Mesothelial cell of epicardium (in vitro differentiated cells): ENCODE data around the gene TSHZ1. TPM values are rescaled to one million over a fixed set of nuclear protein-coding genes. Genes with fewer than 3 reads are reported as not detected.

Source experiments
- DNase-seq, 2 experiments: peaks; one replicate each; pipeline ENCODE4 v3.0.0; 2021; ENCODE audit warnings: low spot score in 2 of 2; ENCODE audit not compliant: unreplicated experiment in 2 of 2
- H3K27ac Mint-ChIP-seq: 2 replicates; pipeline ENCODE4 v1.8.0; 2021; ENCODE audit warnings: mixed read lengths
- H3K27me3 Mint-ChIP-seq: 2 replicates; pipeline ENCODE4 v1.8.0; 2021; ENCODE audit warnings: low read depth, mixed read lengths
- H3K36me3 Mint-ChIP-seq: 2 replicates; pipeline ENCODE4 v1.8.0; 2021; ENCODE audit warnings: mixed read lengths
- H3K4me1 Mint-ChIP-seq: 2 replicates; pipeline ENCODE4 v1.8.0; 2021; ENCODE audit warnings: mixed read lengths
- H3K4me3 Mint-ChIP-seq: 2 replicates; pipeline ENCODE4 v1.8.0; 2021; ENCODE audit warnings: mild to moderate bottlenecking, moderate library complexity, mixed read lengths
- H3K9me3 Mint-ChIP-seq: 2 replicates; pipeline ENCODE4 v1.8.0; 2021; ENCODE audit warnings: mixed read lengths
- CTCF ChIP-seq: fragments of 200-600 bp; sonication (generic); IDR thresholded peaks from one replicate; pipeline ENCODE4 v1.5.0; 2021; ENCODE audit warnings: antibody characterized with exemption; ENCODE audit not compliant: unreplicated experiment
- total RNA-seq: library from RNA; stranded (reverse); gene quantifications from 3 replicates; pipeline ENCODE4 v1.2.1, GENCODE V29; 2021

TSHZ1 gene
- total RNA-seq, result 48.6 to 50.6 TPM (median 50.0 TPM) in 3 replicates

- no peak for TF ChIP-seq CTCF
- H3K9me3 Mint-ChIP-seq, result no peaks in the 10 kb centered on the region
- H3K4me3 Mint-ChIP-seq, result peak within 1 kb of the TSS; percentile 97
- H3K36me3 Mint-ChIP-seq, result no peaks in the 10 kb centered on the region
- peaks cover 1% of the 10 kb centered on the region for H3K27me3 Mint-ChIP-seq
- peak within 1 kb of the TSS; percentile 98 for H3K27ac Mint-ChIP-seq
- DNase-seq, result no peak
- peaks cover 69% of the 10 kb centered on the region for H3K4me1 Mint-ChIP-seq
Observed at GRCh38 chr18:75210274-75211001, at the start of gene TSHZ1. Gene TSHZ1 (plus strand): TSS chr18:75210797. CDS start chr18:75211877, 1,080 bp downstream.

GRCh38 chr18:75161256-75162028 lies 49.2 kb upstream of the TSHZ1 start:
- Mint-ChIP-seq H3K27me3 (peaks cover 11% of the 10 kb centered on the region), H3K36me3 (no peaks in the 10 kb centered on the region), H3K4me1 (no peaks in the 10 kb centered on the region), H3K4me3 (no peak overlapping the region), H3K9me3 (no peaks in the 10 kb centered on the region), H3K27ac (no peak overlapping the region)
- DNase-seq, result no peak
- no peak for TF ChIP-seq CTCF

- Mint-ChIP-seq H3K36me3 (no peaks in the 10 kb centered on the region), H3K4me1 (no peaks in the 10 kb centered on the region), H3K27me3 (peaks cover 13% of the 10 kb centered on the region), H3K4me3 (no peak overlapping the region), H3K9me3 (no peaks in the 10 kb centered on the region), H3K27ac (no peak overlapping the region)
- DNase-seq, result no peak
- TF ChIP-seq CTCF, result no peak
Observed at GRCh38 chr18:75162467-75162866, 48.1 kb upstream of the TSHZ1 start.

- DNase-seq, result no peak
- Mint-ChIP-seq H3K27me3 (peaks cover 13% of the 10 kb centered on the region), H3K9me3 (no peaks in the 10 kb centered on the region), H3K4me1 (no peaks in the 10 kb centered on the region), H3K27ac (no peak overlapping the region), H3K4me3 (no peak overlapping the region), H3K36me3 (no peaks in the 10 kb centered on the region)
- no peak for TF ChIP-seq CTCF
Observed at GRCh38 chr18:75162978-75163377, 47.6 kb upstream of the TSHZ1 start.

- DNase-seq, result no peak
- H3K27me3 Mint-ChIP-seq, result peaks cover 13% of the 10 kb centered on the region
- no peaks in the 10 kb centered on the region for H3K36me3 Mint-ChIP-seq
- no peak overlapping the region for H3K27ac Mint-ChIP-seq
- TF ChIP-seq CTCF, result no peak
- no peaks in the 10 kb centered on the region for H3K9me3 Mint-ChIP-seq
- H3K4me1 Mint-ChIP-seq, result peaks cover 3% of the 10 kb centered on the region
- no peak overlapping the region for H3K4me3 Mint-ChIP-seq
Observed at GRCh38 chr18:75163736-75164135, 46.9 kb upstream of the TSHZ1 start.
